Measurements from ENCODE around the gene NCSTN. TPM values are rescaled to one million over a fixed set of nuclear protein-coding genes. Genes with fewer than 3 reads are reported as not detected.

NCSTN gene
- total RNA-seq, result 86.9 and 87.2 TPM in 2 replicates

DNA sequence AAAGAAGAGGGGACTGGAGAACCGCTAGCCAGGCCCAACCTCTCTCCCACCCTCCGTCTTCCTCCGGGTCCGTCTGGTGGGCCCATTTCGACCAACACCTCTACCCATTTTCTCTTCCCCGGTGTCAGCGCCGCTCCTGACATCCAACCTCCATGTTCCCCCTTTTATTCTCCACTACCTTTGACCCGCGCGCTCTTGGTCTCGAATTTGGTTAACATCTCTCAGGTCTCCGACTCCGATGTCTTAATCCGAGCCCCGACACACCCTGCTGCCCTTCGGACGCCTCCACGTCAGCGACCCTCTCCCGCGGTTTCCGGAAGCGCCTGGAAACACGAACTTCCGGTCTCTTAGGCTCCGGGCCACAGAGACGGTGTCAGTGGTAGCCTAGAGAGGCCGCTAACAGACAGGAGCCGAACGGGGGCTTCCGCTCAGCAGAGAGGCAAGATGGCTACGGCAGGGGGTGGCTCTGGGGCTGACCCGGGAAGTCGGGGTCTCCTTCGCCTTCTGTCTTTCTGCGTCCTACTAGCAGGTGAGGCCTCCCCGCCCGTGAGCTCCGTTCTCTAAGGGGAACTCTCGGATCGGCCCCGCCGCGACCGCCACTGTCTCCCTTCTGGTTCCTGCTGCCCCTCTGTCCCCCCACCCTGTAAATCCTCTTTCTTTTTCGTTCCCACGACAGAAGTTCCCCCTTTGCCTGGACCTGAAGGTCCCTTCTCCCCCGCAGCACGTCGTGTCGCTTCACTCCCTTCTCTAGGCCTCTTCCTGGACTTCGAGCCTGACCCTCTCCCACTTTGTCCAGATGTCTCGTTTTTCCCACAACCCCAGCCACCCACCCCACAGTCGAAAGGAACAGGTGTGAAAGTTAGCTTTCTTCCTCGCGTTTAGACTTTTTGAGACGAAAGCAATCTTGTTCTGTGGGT, at the start of gene NCSTN, which contains the start of gene COPA:
NCSTN (plus strand) TSS at position 431 of the 917 bp plus-strand sequence; CDS start at position 445, 14 bp downstream.
COPA (minus strand) TSS at position 298 of the 917 bp plus-strand sequence; CDS start at position 218, 80 bp downstream.

DNA sequence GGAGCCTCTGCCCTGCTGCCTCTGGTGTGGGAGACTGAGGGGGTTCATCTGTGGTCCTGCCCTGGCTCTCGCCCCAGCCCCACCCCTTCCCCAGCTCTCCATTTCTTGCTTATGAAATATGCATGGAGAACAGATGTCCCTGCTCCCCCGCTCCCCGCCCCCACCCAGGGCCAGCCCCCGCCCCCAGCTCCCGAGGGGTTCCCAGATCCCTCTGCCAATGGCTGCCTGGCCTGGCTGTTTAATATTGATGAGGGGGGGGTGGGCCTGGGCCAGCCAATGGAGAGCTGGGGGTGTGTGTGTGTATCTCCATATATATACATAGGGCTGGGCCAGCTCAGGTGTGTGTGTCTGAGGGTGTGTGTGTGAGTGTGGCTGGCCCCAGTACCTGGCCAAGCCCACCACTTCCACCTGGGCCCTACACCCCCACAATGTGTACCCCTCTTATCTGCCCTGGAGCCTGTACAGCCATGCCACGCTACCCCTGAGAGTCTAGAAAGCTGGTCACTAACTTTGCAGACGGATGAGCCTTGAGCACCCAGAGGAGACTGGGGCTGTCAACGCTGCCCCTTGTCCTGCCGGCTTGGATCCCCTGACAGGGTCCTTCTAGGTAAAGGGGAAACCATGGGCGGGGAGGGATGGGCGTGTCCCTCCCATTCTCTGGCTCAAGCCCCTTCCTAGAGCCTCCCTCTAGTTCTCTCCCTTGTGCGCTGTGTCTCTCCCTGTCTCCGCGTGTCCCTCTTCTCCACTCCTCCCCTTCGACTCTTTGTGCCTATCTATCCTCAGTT, 23.7 kb downstream of the NCSTN start, which contains the start of gene NHLH1:
NHLH1 (plus strand) TSS at position 341 of the 785 bp plus-strand sequence. CDS start 3,661 bp downstream, outside the sequence.

DNA sequence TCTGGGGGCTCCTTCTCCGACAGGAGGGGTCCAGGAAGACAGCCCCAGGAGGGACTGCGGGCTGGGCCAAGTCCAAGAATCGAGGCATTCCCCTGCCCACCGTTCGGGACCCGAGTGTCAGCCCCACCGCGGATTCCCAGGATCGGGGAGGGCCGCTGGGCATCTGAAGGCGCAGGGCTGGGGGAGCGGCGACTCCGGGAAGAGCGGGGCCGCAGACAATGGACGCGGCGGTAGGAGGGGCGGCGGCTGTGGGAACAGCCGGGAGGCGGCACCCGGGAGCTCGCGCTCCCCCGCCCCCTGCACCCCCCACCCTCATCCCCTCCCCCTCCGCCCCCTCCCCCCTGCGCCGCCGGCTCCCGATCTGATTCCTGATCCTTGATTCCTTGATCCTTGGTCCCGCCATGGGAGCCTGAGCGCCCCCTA, 57.1 kb downstream of the NCSTN start, which contains the start of gene VANGL2:
VANGL2 (plus strand) TSS at position 342 of the 423 bp plus-strand sequence. CDS start 15,274 bp downstream, outside the sequence.

Other genes starting within 250 kb of the NCSTN start
- gene IGSF8, start 244.8 kb upstream of the NCSTN start, total RNA-seq, result 29.0 and 30.9 TPM in 2 replicates
- gene ATP1A2, start 227.6 kb upstream of the NCSTN start, total RNA-seq, result under 0.01 and 0.31 TPM in 2 replicates
- not detected in 2 replicates for gene ATP1A4, start 191.8 kb upstream of the NCSTN start, total RNA-seq
- gene CASQ1, start 152.8 kb upstream of the NCSTN start, total RNA-seq, result 0.26 and 0.50 TPM in 2 replicates
- 112 and 136 TPM in 2 replicates for gene PEA15, start 138.0 kb upstream of the NCSTN start, total RNA-seq
- 98.3 and 108 TPM in 2 replicates for gene DCAF8, start 80.8 kb upstream of the NCSTN start, total RNA-seq
- 43.6 and 53.8 TPM in 2 replicates for gene PEX19, start 58.2 kb upstream of the NCSTN start, total RNA-seq
- gene COPA, start 133 bp upstream of the NCSTN start, total RNA-seq, result 365 and 405 TPM in 2 replicates
- under 0.01 TPM in 1 of 2 replicates, not detected in the other for gene NHLH1, start 23.7 kb downstream of the NCSTN start, total RNA-seq
- gene VANGL2, start 57.2 kb downstream of the NCSTN start, total RNA-seq, result not detected in 2 replicates
- gene SLAMF6, start 179.9 kb downstream of the NCSTN start, total RNA-seq, result under 0.01 TPM in 1 of 2 replicates, not detected in the other
- under 0.01 TPM in 1 of 2 replicates, not detected in the other for gene CD84, start 236.1 kb downstream of the NCSTN start, total RNA-seq

All from aortic smooth muscle cell (primary cell).